Spleen (tissue), 11 donors: ENCODE measurements around the gene SHANK3. TPM values are rescaled to one million over a fixed set of nuclear protein-coding genes. Genes with fewer than 3 reads are reported as not detected.

ENCODE experiments used
- DNase-seq: peaks from one replicate; pipeline ENCODE4 v3.0.0-alpha.2; 2020
- H3K27ac ChIP-seq, 8 donors: fragments of 200-600 bp; sonication (generic) in 7 of 8; 1 replicate in 4 of 8; 2 replicates in 4 of 8; pipeline versions ENCODE4 v1.5.0 to v1.8.0; 2016 to 2021; ENCODE audit warnings: inconsistent platforms in 4 of 8, mild to moderate bottlenecking in 4 of 8, moderate library complexity in 1 of 8
- H3K27me3 ChIP-seq, 7 donors: fragments of 200-600 bp; sonication (generic) in 6 of 7; replicated peaks in 1 of 7; 1 replicate in 4 of 7; 2 replicates in 3 of 7; pipeline versions ENCODE4 v1.5.0 to v1.8.0; 2016 to 2021; ENCODE audit warnings: inconsistent platforms in 3 of 7, mild to moderate bottlenecking in 1 of 7
- H3K36me3 ChIP-seq, 6 donors: fragments of 200-600 bp; sonication (generic) in 5 of 6; 1 replicate in 4 of 6; 2 replicates in 2 of 6; pipeline versions ENCODE4 v1.5.0 to v1.8.0; 2016 to 2021; ENCODE audit warnings: inconsistent platforms in 2 of 6
- H3K4me1 ChIP-seq, 6 donors: fragments of 200-600 bp; sonication (generic) in 5 of 6; 1 replicate in 3 of 6; 2 replicates in 3 of 6; pipeline versions ENCODE4 v1.5.0 to v1.8.0; 2016 to 2021; ENCODE audit warnings: inconsistent platforms in 3 of 6
- H3K4me3 ChIP-seq, 8 donors: fragments of 200-600 bp; sonication (generic) in 7 of 8; 1 replicate in 4 of 8; 2 replicates in 4 of 8; pipeline versions ENCODE4 v1.5.0 to v1.8.0; 2016 to 2021; ENCODE audit warnings: inconsistent platforms in 4 of 8, mild to moderate bottlenecking in 4 of 8, moderate library complexity in 2 of 8
- H3K9me3 ChIP-seq, 8 donors: fragments of 200-600 bp; sonication (generic) in 7 of 8; 1 replicate in 4 of 8; 2 replicates in 4 of 8; pipeline versions ENCODE4 v1.5.0 to v1.8.0; 2016 to 2021; ENCODE audit warnings: inconsistent platforms in 4 of 8
- CTCF ChIP-seq, 11 experiments: fragments of 200-600 bp in 7 of 11; fragments of 450-650 bp in 4 of 11; sonication (generic) in 4 of 11; IDR thresholded peaks in 8 of 11; conservative IDR thresholded peaks in 3 of 11; 1 replicate in 7 of 11; 2 replicates in 4 of 11; pipeline versions ENCODE4 v1.4.0 to v1.8.0; 2016 to 2021; ENCODE audit warnings: antibody characterized with exemption in 11 of 11, inconsistent platforms in 4 of 11, mild to moderate bottlenecking in 1 of 11
- POLR2A ChIP-seq, 3 donors: fragments of 450-650 bp; IDR thresholded peaks; one replicate each; pipeline ENCODE4 v1.5.1; 2017; ENCODE audit warnings: antibody characterized with exemption in 3 of 3, mild to moderate bottlenecking in 1 of 3
- POLR2AphosphoS5 ChIP-seq, 3 donors: sonication (generic); formaldehyde crosslinking; IDR thresholded peaks; one replicate each; pipeline ENCODE4 v1.5.1; 2017; ENCODE audit warnings: antibody characterized with exemption in 3 of 3
- WGBS, 5 donors: extraction: QIAGEN DNeasy Blood & Tissue Kit in 3 of 5; methylation state at CpG; one replicate each; pipeline versions ENCODE4 v1.1.5 to v1.1.7; 2013 to 2018; 5-methylcytosine and 5-hydroxymethylcytosine counted together
- intact Hi-C: fragments of 100-400 bp; cut with DNase I; formaldehyde crosslinking; loops from one replicate; pipeline ENCODE4 v1.15.0; 2023; ENCODE audit warnings: low total_unique reads
- polyA plus RNA-seq, 3 donors: library from polyadenylated mRNA; stranded (reverse); fragments of 200-250 nt; gene quantifications; one replicate each; pipeline ENCODE4 v1.2.1, GENCODE V29; 2013
- total RNA-seq, 7 donors: library from RNA; depleted of rRNA in 3 of 7; stranded (reverse); fragments of >200 nt in 3 of 7; fragmentation: NEBNext Ultra II Directional in 4 of 7; extraction: Animal tissue kit (Norgen Biotek cat#: 25700) in 4 of 7; gene quantifications; one replicate each; pipeline versions ENCODE4 v1.1.0 to v1.2.1, GENCODE V29; 2016 to 2021
- donor health status: healthy with polysubstance abuse.
- donor health status: DM: no; HTN: no; CAD: no; lungs with moderate emphysema.
- donor health status: DM: no; HTN: no; CAD: no.
- donor health status: Bipolar disorder and iron deficiency.
- donor health status: healthy.
- donor health status: DM: no; HTN: no; CAD: no.
- donor health status: DM: yes; HTN: yes; CAD: no.

Gene SHANK3
- total and polyA plus RNA-seq, 10 donors = 9.9 to 264 (median 86.3) TPM

- 69 to 84% (median 77%) methylated on average over 9 to 10 of the region's 10 CpGs for WGBS, 5 donors
- H3K36me3 ChIP-seq = peaks cover 0 to 29% (median 0%) of the 10 kb centered on the region in 6 donors
- H3K4me3 ChIP-seq = peak overlapping the region in 1 of 8 donors; percentile 42
- peak overlapping the region in 3 of 8 donors; percentile 10 to 33 (median 18) for H3K27ac ChIP-seq
- H3K4me1 ChIP-seq = peaks cover 0 to 65% (median 34%) of the 10 kb centered on the region in 6 donors
- H3K9me3 ChIP-seq = peaks cover 0 to 4% (median 0%) of the 10 kb centered on the region in 8 donors
- DNase-seq = peak; percentile 47
- TF ChIP-seq CTCF (IDR thresholded peaks at IDR 0.05 in 8 of 11, conservative IDR thresholded peaks at IDR 0.05 in 3 of 11) (no peak), POLR2AphosphoS5 (IDR thresholded peaks at IDR 0.05) (peak in 1 of 3 donors; percentile 6), POLR2A (IDR thresholded peaks at IDR 0.05) (no peak)
- intact Hi-C loops = no loop called here
- peaks cover 0 to 4% (median 0%) of the 10 kb centered on the region in 7 donors for H3K27me3 ChIP-seq
Measured at GRCh38 chr22:50687829-50688228, 15.2 kb downstream of the SHANK3 start.

GRCh38 chr22:50688448-50688847, 15.8 kb downstream of the SHANK3 start:
- WGBS, 5 donors = 52 to 77% (median 67%) methylated on average over 4 to 5 of the region's 5 CpGs
- TF ChIP-seq POLR2AphosphoS5 (IDR thresholded peaks at IDR 0.05) = peak in 1 of 3 donors; percentile 38
- TF ChIP-seq CTCF (IDR thresholded peaks at IDR 0.05 in 8 of 11, conservative IDR thresholded peaks at IDR 0.05 in 3 of 11) = no peak

GRCh38 chr22:50691521-50691920, 18.9 kb downstream of the SHANK3 start:
- Histone ChIP-seq H3K4me3 (no peak overlapping the region), H3K36me3 (peaks cover 0 to 36% (median 0%) of the 10 kb centered on the region in 6 donors), H3K27ac (peak overlapping the region in 1 of 8 donors; percentile 14), H3K27me3 (peaks cover 0 to 4% (median 0%) of the 10 kb centered on the region in 7 donors), H3K4me1 (peaks cover 0 to 84% (median 50%) of the 10 kb centered on the region in 6 donors), H3K9me3 (peaks cover 0 to 4% (median 0%) of the 10 kb centered on the region in 8 donors)
- intact Hi-C loops = no loop called here
- no peak for DNase-seq
- 12 to 29% (median 17%) methylated on average over 2 of the region's 2 CpGs for WGBS, 5 donors
- no peak for TF ChIP-seq POLR2A (IDR thresholded peaks at IDR 0.05)
- TF ChIP-seq POLR2AphosphoS5 (IDR thresholded peaks at IDR 0.05) = no peak
- peak in 8 of 11 experiments; percentile 9 to 59 (median 43) for TF ChIP-seq CTCF (IDR thresholded peaks at IDR 0.05 in 8 of 11, conservative IDR thresholded peaks at IDR 0.05 in 3 of 11)

More at GRCh38 chr22:50688448-50688847, 15.8 kb downstream of the SHANK3 start:
- DNase-seq = peak; percentile 52
- H3K4me3 ChIP-seq = peak overlapping the region in 1 of 8 donors; percentile 6
- peaks cover 0 to 4% (median 0%) of the 10 kb centered on the region in 8 donors for H3K9me3 ChIP-seq
- peak overlapping the region in 1 of 8 donors; percentile 33 for H3K27ac ChIP-seq
- intact Hi-C loops = no loop called here
- peaks cover 0 to 4% (median 0%) of the 10 kb centered on the region in 7 donors for H3K27me3 ChIP-seq
- H3K4me1 ChIP-seq = peaks cover 0 to 67% (median 36%) of the 10 kb centered on the region in 6 donors
- H3K36me3 ChIP-seq = peaks cover 0 to 23% (median 0%) of the 10 kb centered on the region in 6 donors

GRCh38 chr22:50693462-50693861, 20.8 kb downstream of the SHANK3 start:
- Histone ChIP-seq H3K4me3 (no peak overlapping the region), H3K27me3 (no peaks in the 10 kb centered on the region), H3K27ac (no peak overlapping the region), H3K9me3 (peaks cover 0 to 4% (median 0%) of the 10 kb centered on the region in 8 donors), H3K36me3 (peaks cover 0 to 43% (median 0%) of the 10 kb centered on the region in 6 donors), H3K4me1 (peaks cover 0 to 82% (median 49%) of the 10 kb centered on the region in 6 donors)
- 61 to 79% (median 74%) methylated on average over 6 of the region's 6 CpGs for WGBS, 5 donors
- intact Hi-C loops = no loop called here
- no peak for DNase-seq
- TF ChIP-seq POLR2AphosphoS5 (IDR thresholded peaks at IDR 0.05) (no peak), CTCF (IDR thresholded peaks at IDR 0.05 in 8 of 11, conservative IDR thresholded peaks at IDR 0.05 in 3 of 11) (no peak), POLR2A (IDR thresholded peaks at IDR 0.05) (no peak)
